ENCODE data around the gene SARNP. TPM values are rescaled to one million over a fixed set of nuclear protein-coding genes. Genes with fewer than 3 reads are reported as not detected.

SARNP gene
- polyA plus RNA-seq, 2 of the 4 experiments (the other 2 are of a cell fraction): 123 to 198 TPM

- TF ChIP-seq EHF (CRISPR knock-in tag; IDR thresholded peaks at IDR 0.05): no peak
Observed at GRCh38 chr12:55738123-55739024, 79.2 kb downstream of the SARNP start (continued).

DNA sequence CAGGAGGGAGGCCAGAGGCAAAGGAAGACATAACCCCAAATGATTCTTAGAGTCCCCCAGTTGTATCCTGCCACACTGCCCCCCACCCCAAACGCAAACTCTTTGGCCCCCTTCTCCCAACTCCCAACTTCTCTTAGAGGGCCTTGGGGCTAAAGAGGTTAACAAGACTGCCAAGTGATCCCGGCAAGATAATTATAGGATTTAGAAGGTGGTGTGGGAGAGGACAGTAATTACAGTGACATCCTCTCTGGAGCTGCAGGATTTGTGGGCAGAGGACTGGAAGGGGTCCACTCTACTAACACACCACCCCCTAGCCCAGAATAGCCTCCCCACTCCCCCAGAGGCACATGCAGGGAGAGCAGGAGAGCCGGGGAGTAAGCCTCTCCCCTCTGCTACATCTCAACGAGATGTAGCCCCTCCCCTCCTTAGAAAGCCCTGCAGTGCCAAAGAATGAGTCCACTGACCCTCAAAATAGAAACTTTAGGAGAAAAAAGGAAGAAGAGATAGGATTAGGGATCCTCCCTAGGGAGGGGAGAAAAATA lies 79.9 kb downstream of the SARNP start:
- Histone ChIP-seq H3K4me3 (no peak overlapping the region), H3K4me2 (peak overlapping the region; percentile 88), H3K4me1 (peaks cover 10% of the 10 kb centered on the region; the same call in 2 of the 3 replicates), H3K27ac (peak overlapping the region in 1 of 2 experiments; percentile 72; a peak in 4 of 6 replicates), H3K9me3 (no peaks in the 10 kb centered on the region)
- ChIA-PET POLR2A (interaction anchor here (1.7 to 2.2 kb wide), 3 partner anchors 8 to 80 kb away, joined by 7 to 18 read pairs (median 10); partner anchors contain the start of genes CD63, ORMDL2 and SARNP), CTCF (interaction anchor here (0.8 to 11.7 kb wide), 49 partner anchors 9 to 753 kb away, joined by 3 to 139 read pairs (median 6); partner anchors contain the start of genes BLOC1S1, CD63, DGKA and DNAJC14)
- 35% methylated on average over 4 of the region's 4 CpGs for WGBS (ENCODE audit: missing lambda C conversion rate)
- no peak for TF ChIP-seq ZSCAN20 (CRISPR knock-in tag; IDR thresholded peaks at IDR 0.05)
- TF ChIP-seq CBX8 (IDR thresholded peaks at IDR 0.05): no peak
- TF ChIP-seq NPAS2 (CRISPR knock-in tag; IDR thresholded peaks at IDR 0.05; ENCODE audit: borderline replicate concordance): no peak
- TF ChIP-seq RARB (CRISPR knock-in tag; IDR thresholded peaks at IDR 0.05): no peak
- TF ChIP-seq MAZ (IDR thresholded peaks at IDR 0.05; ENCODE audit: borderline replicate concordance, low read depth, low read length): no peak
- no peak for TF ChIP-seq CHD4 (IDR thresholded peaks at IDR 0.05; ENCODE audit: borderline replicate concordance)
- TF ChIP-seq EHMT2 (IDR thresholded peaks at IDR 0.05; ENCODE audit: low read depth): no peak
- no peak for TF ChIP-seq POLR2A (IDR thresholded peaks at IDR 0.05; ENCODE audit: low read length)
- no peak for TF ChIP-seq ZNF302 (CRISPR knock-in tag; IDR thresholded peaks at IDR 0.05)
- TF ChIP-seq RNF2 (IDR thresholded peaks at IDR 0.05; ENCODE audit: borderline replicate concordance, low read depth): no peak
- no peak for TF ChIP-seq JUNB (IDR thresholded peaks at IDR 0.05)
- TF ChIP-seq BHLHE40 (IDR thresholded peaks at IDR 0.05; ENCODE audit: low read depth, low read length): no peak
- no peak for TF ChIP-seq TFCP2L1 (CRISPR knock-in tag; IDR thresholded peaks at IDR 0.05)
- TF ChIP-seq USF2 (IDR thresholded peaks at IDR 0.05): no peak
- TF ChIP-seq ESRRA (IDR thresholded peaks at IDR 0.05; ENCODE audit: borderline replicate concordance, low read length): no peak
- DNase-seq (ENCODE audit: low read depth in 1 of 2, low spot score in 1 of 2): no peak
- ATAC-seq: peak; percentile 10 to 43; a peak in 5 of 6 replicates
- FAIRE-seq: no peak

DNA sequence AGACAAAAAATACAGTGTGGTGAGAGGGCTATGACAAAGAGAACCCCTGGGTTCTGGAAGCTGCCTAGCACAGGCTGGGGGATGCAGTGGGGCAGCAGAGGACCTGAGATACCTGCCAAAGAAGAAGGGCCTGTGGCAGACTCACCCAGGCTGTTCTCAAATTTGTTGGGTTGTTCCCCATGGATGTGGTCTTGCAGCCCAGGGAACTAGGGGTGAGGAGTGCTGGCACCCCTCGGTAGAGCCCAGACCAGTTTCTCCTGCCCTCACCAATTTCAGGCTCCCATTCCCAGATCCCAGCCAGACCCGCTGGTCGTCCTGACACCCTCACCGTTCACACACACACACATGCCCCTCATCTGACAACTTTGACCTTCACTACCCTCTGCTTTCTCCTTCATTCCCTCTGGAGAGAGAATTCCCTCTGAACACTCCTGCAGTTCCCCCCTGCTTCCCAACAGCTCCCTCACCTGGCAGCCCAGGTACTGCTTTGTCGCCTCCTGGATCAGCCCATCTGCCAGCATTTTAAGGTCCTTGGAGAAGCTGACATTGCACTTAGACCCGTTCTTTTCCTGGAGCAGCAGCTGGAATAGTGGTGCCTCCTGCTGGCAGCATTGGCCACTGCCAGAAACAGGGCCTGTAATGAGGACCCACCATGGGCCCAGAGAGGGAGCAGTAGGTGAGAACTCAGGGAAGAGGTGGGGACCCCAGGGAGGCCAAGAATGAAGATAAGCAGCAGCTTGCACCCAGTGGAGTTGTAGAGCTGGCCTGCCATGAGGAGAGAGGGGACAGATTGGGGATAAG lies 80.5 kb downstream of the SARNP start:
- no peak for FAIRE-seq
- CTCF ChIA-PET: interaction anchor here (0.7 to 11.7 kb wide), 27 partner anchors 8 to 555 kb away, joined by 3 to 139 read pairs (median 9); partner anchors contain the start of genes BLOC1S1, CD63, ORMDL2 and RDH5

More for the DNA sequence above, 80.5 kb downstream of the SARNP start:
- Histone ChIP-seq H3K4me2 (no peak overlapping the region), H3K4me1 (peaks cover 7% of the 10 kb centered on the region; the same call in 2 of the 3 replicates), H3K9me3 (no peaks in the 10 kb centered on the region), H3K27ac (no peak overlapping the region), H3K4me3 (no peak overlapping the region)
- TF ChIP-seq SMC3 (IDR thresholded peaks at IDR 0.05) (peak; percentile 73), HEYL (CRISPR knock-in tag; IDR thresholded peaks at IDR 0.05) (no peak), FOSL2 (IDR thresholded peaks at IDR 0.05) (no peak), FOSL2 (CRISPR knock-in tag; IDR thresholded peaks at IDR 0.05) (no peak), MAFK (IDR thresholded peaks at IDR 0.05; ENCODE audit: partially characterized antibody) (peak; percentile 93), CHD4 (IDR thresholded peaks at IDR 0.05; ENCODE audit: borderline replicate concordance) (no peak), RCOR1 (IDR thresholded peaks at IDR 0.05; ENCODE audit: low read depth, low read length) (no peak), RAD21 (conservative IDR thresholded peaks at IDR 0.05 in 1 of 2, IDR thresholded peaks at IDR 0.05 in 1 of 2) (peak; percentile 68 to 81), TFCP2L1 (CRISPR knock-in tag; IDR thresholded peaks at IDR 0.05) (no peak)
- TF ChIP-seq, protein P1, sequence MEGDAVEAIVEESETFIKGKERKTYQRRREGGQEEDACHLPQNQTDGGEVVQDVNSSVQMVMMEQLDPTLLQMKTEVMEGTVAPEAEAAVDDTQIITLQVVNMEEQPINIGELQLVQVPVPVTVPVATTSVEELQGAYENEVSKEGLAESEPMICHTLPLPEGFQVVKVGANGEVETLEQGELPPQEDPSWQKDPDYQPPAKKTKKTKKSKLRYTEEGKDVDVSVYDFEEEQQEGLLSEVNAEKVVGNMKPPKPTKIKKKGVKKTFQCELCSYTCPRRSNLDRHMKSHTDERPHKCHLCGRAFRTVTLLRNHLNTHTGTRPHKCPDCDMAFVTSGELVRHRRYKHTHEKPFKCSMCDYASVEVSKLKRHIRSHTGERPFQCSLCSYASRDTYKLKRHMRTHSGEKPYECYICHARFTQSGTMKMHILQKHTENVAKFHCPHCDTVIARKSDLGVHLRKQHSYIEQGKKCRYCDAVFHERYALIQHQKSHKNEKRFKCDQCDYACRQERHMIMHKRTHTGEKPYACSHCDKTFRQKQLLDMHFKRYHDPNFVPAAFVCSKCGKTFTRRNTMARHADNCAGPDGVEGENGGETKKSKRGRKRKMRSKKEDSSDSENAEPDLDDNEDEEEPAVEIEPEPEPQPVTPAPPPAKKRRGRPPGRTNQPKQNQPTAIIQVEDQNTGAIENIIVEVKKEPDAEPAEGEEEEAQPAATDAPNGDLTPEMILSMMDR (IDR thresholded peaks at IDR 0.05): peak; percentile 70
- 53% methylated on average over 6 of the region's 6 CpGs for WGBS (ENCODE audit: missing lambda C conversion rate)
- DNase-seq (ENCODE audit: low read depth in 1 of 2, low spot score in 1 of 2): peak; percentile 69 to 86
- peak; percentile 78 to 89 for ATAC-seq
- POLR2A ChIA-PET: interaction anchor here (1.7 to 2.2 kb wide), 2 partner anchors 7 to 81 kb away, joined by 10 to 18 read pairs; partner anchors contain the start of genes CD63, ORMDL2 and SARNP
